Thoracic aorta (tissue), 2 donors: ENCODE measurements around the gene MED13L. TPM values are rescaled to one million over a fixed set of nuclear protein-coding genes. Genes with fewer than 3 reads are reported as not detected.
A peak's percentile ranks its signal among the peaks of the same experiment; 100 is the strongest.

Source experiments
- ATAC-seq: fragments of 150-250 bp; one replicate; pipeline ENCODE4 v1.8.0; 2017; ENCODE audit warnings: low read depth; ENCODE audit not compliant: insufficient number of reproducible peaks, low FRiP score
- DNase-seq: peaks from one replicate; pipeline ENCODE4 v3.0.0-alpha.2; 2020; ENCODE audit warnings: low spot score
- H3K27ac ChIP-seq, 2 donors: fragments of 200-600 bp; sonication (generic); 1 replicate in 1 of 2; 2 replicates in 1 of 2; pipeline ENCODE4 v1.5.1; 2016; ENCODE audit warnings: mild to moderate bottlenecking in 2 of 2, moderate library complexity in 2 of 2
- H3K27me3 ChIP-seq: fragments of 200-600 bp; sonication (generic); replicated peaks from 2 replicates; pipeline ENCODE4 v1.6.0; 2016; ENCODE audit warnings: mild to moderate bottlenecking; ENCODE audit not compliant: insufficient read depth
- H3K36me3 ChIP-seq: fragments of 200-600 bp; sonication (generic); one replicate; pipeline ENCODE4 v1.5.1; 2016
- H3K4me1 ChIP-seq, 2 donors: fragments of 200-600 bp; sonication (generic); 1 replicate in 1 of 2; 2 replicates in 1 of 2; pipeline versions ENCODE4 v1.5.1 to v1.6.0; 2016; ENCODE audit warnings: low read depth in 2 of 2, mild to moderate bottlenecking in 1 of 2; ENCODE audit not compliant: control insufficient read depth in 1 of 2
- H3K4me3 ChIP-seq: fragments of 200-600 bp; sonication (generic); 2 replicates; pipeline ENCODE4 v1.5.1; 2016; ENCODE audit warnings: mild to moderate bottlenecking
- H3K9me3 ChIP-seq: fragments of 200-600 bp; sonication (generic); 2 replicates; pipeline ENCODE4 v1.5.1; 2016
- total RNA-seq, 2 donors: library from RNA; depleted of rRNA; stranded (reverse); fragments of >200 nt; gene quantifications; one replicate each; pipeline versions ENCODE4 v1.1.0 to v1.2.3, GENCODE V29; 2016
- TF ChIP-seq, protein P1 (sequence below): fragments of 200-600 bp; sonication (generic); IDR thresholded peaks from one replicate; pipeline ENCODE4 v1.5.1; 2019; ENCODE audit warnings: antibody characterized with exemption

MED13L gene
- total RNA-seq, 2 donors from 2014 or later = 186 to 221 TPM

- no peak overlapping the region for H3K4me3 ChIP-seq
- DNase-seq (no peak), ATAC-seq (no peak)
- H3K4me1 ChIP-seq = peaks cover 22 to 71% of the 10 kb centered on the region in 2 donors
- no peaks in the 10 kb centered on the region for H3K36me3 ChIP-seq
- TF ChIP-seq, protein P1, sequence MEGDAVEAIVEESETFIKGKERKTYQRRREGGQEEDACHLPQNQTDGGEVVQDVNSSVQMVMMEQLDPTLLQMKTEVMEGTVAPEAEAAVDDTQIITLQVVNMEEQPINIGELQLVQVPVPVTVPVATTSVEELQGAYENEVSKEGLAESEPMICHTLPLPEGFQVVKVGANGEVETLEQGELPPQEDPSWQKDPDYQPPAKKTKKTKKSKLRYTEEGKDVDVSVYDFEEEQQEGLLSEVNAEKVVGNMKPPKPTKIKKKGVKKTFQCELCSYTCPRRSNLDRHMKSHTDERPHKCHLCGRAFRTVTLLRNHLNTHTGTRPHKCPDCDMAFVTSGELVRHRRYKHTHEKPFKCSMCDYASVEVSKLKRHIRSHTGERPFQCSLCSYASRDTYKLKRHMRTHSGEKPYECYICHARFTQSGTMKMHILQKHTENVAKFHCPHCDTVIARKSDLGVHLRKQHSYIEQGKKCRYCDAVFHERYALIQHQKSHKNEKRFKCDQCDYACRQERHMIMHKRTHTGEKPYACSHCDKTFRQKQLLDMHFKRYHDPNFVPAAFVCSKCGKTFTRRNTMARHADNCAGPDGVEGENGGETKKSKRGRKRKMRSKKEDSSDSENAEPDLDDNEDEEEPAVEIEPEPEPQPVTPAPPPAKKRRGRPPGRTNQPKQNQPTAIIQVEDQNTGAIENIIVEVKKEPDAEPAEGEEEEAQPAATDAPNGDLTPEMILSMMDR = no peak
- H3K27ac ChIP-seq = no peak overlapping the region
- H3K27me3 ChIP-seq = no peaks in the 10 kb centered on the region
- no peaks in the 10 kb centered on the region for H3K9me3 ChIP-seq
Observed at GRCh38 chr12:116153113-116153512, 124.4 kb downstream of the MED13L start.

DNA sequence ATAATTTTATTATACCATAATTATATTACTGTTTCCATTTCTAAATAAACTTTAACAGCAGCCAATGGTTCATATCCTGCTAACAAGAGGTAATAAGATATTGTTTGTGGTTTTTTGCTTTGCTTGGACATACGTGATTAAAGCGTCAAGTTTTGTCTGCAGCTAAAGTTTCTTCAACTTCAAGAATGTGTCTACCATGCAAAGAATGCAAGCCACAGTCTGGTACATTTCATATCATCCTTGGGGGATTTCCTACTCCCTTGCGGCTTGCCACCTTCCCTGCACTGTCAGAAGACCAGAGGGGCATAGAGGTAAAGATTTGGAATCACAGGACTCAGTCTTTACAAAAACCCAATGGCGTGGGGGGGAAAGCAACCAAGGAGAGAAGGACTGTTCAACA is 125.2 kb downstream of the MED13L start:
- DNase-seq (no peak), ATAC-seq (no peak)
- H3K9me3 ChIP-seq = no peaks in the 10 kb centered on the region
- H3K4me3 ChIP-seq = no peak overlapping the region
- no peak overlapping the region for H3K27ac ChIP-seq
- TF ChIP-seq, protein P1 = no peak
- H3K4me1 ChIP-seq = peaks cover 20 to 64% of the 10 kb centered on the region in 2 donors
- no peaks in the 10 kb centered on the region for H3K36me3 ChIP-seq
- H3K27me3 ChIP-seq = no peaks in the 10 kb centered on the region

- DNase-seq (no peak), ATAC-seq (no peak)
- Histone ChIP-seq H3K9me3 (no peaks in the 10 kb centered on the region), H3K4me1 (peaks cover 25 to 75% of the 10 kb centered on the region in 2 donors), H3K27ac (no peak overlapping the region), H3K27me3 (no peaks in the 10 kb centered on the region), H3K36me3 (no peaks in the 10 kb centered on the region), H3K4me3 (no peak overlapping the region)
- TF ChIP-seq, protein P1 = no peak
Observed at GRCh38 chr12:116150452-116150851, 127.0 kb downstream of the MED13L start.

DNA sequence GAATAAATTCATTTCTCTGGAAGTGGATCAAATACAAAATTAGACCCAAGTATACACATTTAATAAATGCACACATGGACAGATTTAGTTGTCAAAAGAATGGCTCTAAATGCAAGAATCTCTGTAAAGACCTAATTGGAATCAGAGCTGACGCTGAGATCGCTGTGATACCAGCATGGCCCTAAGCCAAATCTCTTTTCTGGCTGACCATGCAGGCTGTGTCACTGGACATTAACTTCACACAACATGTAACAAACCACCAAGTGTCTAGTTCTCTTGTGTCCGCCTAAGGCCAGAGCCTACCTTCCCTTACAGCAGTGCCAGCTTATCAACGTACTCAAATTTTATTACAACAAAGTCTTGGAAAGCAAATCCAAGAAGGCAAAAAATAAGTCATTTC is 127.5 kb downstream of the MED13L start:
- peaks cover 30 to 76% of the 10 kb centered on the region in 2 donors for H3K4me1 ChIP-seq
- H3K36me3 ChIP-seq = no peaks in the 10 kb centered on the region
- TF ChIP-seq, protein P1 = no peak
- no peak overlapping the region for H3K4me3 ChIP-seq
- H3K9me3 ChIP-seq = no peaks in the 10 kb centered on the region
- H3K27me3 ChIP-seq = no peaks in the 10 kb centered on the region
- DNase-seq = no peak
- no peak for ATAC-seq
- peak overlapping the region in 1 of 2 donors; percentile 26 for H3K27ac ChIP-seq

DNA sequence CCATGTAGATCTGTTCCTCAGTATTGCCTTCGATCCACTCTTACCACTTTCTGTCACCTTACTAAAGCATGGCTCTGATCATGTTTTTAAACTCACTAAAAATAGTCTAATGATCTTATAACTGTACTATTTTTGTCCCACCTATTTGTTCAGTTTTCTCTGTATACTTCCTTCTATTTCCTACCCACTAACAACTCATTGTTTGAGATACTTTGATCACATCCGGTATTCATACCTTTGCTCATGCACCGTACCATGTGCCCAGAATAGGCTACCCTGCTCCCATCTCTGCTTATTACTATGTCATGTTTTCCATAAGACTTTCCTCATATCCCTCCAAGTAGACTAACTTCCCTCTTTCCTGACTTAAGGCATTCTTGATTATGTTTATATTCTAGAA is 128.6 kb downstream of the MED13L start:
- Histone ChIP-seq H3K4me1 (peaks cover 38 to 78% of the 10 kb centered on the region in 2 donors), H3K4me3 (no peak overlapping the region), H3K27ac (peak overlapping the region; percentile 26 to 47), H3K27me3 (no peaks in the 10 kb centered on the region), H3K9me3 (no peaks in the 10 kb centered on the region), H3K36me3 (no peaks in the 10 kb centered on the region)
- TF ChIP-seq, protein P1 = no peak
- ATAC-seq (no peak), DNase-seq (no peak)
